Activated T-cell treated with anti-CD3 and anti-CD28 coated beads, Interleukin-2, amount 50 U/mL, for 1 hour (primary cell): Measurements from ENCODE around the gene TMEM63B.

ENCODE experiments used
- DNase-seq: peaks from one replicate; pipeline ENCODE4 v3.0.0-alpha.2; 2020

The TMEM63B gene

DNA sequence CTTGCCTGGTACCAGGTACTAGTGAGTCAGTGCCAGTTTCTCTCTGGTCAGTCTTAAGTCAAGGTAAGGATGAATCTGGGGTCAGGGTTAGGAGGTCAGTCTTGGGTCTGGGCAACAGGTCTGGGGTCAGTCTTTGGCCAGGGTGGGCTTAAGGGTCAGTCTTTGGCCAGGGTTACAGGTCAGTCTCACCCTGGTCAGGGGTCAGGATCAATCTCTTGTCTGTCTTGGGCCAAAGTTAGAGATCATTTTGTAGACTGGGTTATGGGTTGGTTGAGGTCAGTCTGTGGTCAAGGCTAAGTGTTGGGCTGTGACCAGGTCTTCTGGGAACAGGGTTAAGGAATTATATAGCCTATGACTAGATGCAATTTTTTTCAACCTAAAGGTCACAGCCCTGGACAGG is 18.5 kb downstream of the TMEM63B start:
- DNase-seq, result no peak

DNA sequence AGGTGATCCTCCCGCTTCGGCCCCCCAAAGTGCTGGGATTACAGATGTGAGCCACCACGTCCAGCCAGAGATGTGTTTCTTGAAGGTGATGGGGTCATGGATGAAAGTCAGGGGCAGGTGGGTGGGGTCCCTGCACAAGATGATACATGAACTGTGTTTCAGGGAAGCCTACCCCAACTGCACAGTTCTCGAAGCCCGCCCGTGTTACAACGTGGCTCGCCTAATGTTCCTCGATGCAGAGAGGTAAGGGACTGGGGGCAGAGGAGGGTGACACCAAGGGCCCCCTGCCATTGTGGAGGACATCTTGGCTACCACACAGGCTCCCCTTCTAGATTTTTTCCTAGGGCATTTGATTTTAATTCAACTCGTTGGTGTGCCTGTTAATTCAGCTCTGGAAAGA is 19.3 kb downstream of the TMEM63B start:
- DNase-seq, result no peak

DNA sequence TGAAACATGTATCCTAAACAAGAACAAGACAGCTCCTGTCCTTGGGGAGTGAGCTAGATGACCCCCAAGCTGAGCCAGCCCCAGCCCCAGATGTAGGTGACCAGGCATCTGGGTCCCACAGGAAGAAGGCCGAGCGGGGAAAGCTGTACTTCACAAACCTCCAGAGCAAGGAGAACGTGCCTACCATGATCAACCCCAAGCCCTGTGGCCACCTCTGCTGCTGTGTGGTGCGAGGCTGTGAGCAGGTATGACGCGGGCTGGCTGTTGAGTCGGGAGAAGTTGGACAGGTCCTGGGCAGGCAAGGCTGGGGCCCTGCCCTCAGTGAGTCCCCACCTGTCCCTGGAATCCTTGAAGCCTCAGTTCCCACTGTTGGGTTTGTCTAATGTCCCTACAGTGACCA is 19.9 kb downstream of the TMEM63B start:
- DNase-seq, result no peak

DNA sequence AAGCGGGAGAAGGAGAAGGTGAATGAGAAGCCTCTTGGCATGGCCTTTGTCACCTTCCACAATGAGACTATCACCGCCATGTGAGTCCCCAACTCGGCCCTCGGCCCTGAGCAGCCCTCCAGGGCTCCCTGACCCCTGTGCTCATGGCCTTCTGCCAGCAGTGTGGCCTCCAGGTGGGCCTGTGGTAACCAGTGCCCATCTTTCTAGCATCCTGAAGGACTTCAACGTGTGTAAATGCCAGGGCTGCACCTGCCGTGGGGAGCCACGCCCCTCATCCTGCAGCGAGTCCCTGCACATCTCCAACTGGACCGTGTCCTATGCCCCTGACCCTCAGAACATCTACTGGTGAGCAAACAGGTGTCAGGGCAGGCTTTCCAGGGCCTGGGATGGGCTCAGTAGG is 21.0 kb downstream of the TMEM63B start:
- no peak for DNase-seq

DNA sequence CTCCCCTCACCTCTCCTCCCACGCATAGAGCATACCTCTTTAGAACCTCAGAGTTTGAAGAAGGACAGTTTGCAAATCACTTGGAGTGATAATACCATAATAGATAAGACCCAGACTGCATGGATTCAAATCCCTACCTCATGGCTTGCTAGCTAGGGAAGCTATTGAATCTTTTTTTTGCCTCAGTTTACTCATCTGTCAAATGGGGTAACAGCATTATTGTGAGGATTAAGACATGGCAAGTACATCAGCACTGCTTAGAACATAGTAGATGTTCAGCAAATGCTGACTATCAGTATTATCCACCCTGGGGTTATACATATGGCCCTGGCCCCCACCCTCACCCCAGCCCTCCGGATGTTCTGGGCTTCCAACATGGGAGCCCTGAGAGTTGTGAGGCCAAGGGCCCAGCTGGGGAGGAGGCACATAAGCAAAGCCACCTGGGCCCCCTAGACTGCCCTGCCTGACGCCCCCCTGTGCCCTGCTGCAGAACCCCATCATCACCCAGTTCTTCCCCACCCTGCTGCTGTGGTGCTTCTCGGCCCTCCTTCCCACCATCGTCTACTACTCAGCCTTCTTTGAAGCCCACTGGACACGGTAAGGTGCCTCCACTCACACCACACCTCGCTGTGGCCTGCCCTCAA is 22.1 kb downstream of the TMEM63B start:
- DNase-seq, result no peak

DNA sequence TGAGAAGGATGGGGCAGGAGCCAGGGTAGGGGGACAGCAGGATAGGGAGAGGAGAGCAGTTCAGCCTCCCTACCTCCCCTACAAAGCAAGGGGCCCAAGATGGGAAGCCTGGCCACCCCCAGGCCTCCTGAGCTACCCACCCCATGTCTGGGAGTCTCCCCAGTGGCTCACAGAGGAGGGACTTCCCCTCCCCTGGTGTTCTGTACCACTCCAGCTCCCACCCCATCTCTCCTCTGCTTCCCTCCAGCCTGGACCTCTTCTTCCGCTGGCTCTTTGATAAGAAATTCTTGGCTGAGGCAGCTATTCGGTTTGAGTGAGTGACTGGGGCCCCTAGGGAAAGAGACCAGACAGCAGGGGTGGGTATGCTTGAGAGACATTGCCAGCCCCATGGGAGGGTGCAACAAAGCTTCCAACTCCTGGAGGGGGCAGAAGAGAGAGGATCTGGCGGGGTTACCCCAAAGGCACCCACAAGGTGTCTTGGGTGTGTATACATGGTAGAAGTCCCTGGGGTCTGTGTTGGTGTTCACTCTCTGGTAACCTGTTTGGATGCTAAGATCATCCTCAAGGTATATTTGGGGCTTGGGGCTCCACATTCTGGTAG is 23.1 kb downstream of the TMEM63B start:
- no peak for DNase-seq

DNA sequence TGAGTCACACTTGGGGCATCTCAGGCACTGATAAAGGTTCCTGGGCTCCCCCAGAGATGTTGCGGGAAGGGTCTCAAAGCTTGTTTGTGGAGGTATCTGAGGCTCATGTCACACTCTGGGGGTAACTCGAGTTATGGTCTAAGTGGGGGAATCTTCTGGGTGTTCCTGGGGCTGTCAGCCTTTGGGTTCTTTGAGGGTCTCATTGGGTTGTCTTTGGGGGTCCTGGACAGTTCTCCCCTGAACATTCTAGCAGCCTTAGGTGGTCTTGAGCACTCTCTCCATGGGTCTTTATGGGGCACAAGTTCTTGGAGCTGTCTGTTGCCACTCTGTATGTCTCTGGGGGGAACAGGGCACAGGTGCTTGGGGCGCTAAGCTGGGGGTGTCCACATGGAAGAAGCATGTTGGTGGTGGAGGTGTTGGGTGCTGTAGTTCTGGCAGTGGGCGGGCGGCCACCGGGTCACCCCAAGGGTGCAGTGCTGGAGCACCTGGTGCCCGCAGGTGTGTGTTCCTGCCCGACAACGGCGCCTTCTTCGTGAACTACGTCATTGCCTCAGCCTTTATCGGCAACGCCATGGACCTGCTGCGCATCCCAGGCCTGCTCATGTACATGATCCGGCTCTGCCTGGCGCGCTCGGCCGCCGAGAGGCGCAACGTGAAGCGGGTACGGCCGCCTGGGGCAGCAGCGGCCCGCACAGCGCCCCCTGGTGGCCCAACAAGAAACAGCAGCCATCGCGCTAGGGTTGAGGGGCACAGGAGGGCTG is 24.2 kb downstream of the TMEM63B start:
- DNase-seq, result peak; percentile 86

DNA sequence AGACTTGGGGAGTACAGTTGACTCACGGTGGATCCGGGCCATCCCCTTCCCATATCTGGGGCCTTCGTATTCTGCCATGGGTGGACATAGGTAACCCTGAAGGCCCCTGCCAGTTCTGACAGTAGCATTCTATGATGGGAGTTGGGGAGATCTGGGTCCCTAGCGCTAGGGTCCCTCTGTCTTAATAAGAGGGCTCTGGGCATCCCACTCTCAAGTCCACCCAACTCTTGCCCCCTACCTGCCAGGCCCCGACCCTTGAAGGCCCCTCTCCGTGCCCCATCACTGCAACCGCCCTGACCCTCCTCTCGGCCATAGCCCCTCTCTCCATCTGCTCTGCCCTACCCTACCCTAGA is 24.7 kb downstream of the TMEM63B start:
- DNase-seq, result no peak

DNA sequence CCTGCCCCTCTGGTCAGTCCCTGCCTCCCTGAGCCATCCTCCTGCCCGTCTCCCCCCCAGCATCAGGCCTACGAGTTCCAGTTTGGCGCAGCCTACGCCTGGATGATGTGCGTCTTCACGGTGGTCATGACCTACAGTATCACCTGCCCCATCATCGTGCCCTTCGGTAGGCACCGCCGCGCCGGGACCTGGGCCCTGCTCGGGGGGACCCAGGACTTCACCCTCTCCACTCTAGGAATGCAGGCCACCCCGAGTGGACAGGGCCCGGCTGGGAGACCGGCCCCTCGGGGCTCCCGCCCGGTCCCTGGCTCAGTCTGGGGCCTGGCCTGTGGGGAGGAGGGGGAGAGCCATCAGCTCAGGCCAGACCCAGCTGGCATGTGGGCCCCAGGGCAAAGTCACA is 25.2 kb downstream of the TMEM63B start:
- DNase-seq, result no peak

DNA sequence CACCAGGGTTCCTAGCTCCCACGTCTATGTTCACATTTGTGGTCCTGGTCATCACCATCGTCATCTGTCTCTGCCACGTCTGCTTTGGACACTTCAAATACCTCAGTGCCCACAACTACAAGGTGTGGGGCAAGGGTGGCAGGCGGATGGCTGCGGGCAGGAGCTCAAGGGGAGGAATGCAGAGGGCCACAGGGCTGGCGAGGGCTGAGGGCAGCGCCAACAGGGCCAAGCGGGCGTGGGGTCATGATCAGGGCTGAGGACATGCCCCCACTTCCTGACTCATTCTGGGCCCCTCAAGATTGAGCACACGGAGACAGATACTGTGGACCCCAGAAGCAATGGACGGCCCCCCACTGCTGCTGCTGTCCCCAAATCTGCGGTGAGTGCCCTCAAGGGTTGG is 26.7 kb downstream of the TMEM63B start:
- DNase-seq, result no peak

DNA sequence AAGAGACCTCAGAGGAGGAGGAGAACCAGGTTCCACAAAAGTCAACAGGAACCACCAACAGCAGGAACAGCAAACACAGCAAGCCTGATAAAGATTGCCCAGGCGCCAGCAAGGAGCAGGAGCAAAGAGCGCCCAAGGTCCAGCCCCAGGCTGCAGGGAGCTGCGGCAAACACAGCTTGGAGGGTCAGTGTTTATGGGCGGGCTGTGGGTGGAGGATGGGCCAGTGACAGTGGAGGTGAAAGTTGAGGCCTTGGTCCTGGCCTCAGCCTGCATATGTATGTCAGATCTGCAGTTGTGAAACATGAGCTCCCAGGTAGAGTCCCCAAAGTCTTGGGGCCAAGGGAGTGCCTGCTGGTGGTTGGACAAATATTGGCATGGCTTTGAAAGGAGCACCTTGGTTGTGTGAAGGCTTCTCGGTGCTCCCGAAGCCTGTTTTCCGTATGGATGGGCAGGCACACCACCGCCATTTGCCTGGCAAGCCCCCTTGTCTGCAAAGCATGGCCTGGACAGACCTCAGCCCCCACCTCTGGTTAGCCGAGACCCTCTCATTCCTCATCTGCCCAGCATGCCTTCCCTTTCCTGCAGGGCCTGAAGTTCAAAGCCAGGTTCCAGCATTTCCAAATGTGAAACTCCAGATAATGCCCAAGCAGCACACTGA is 29.3 kb downstream of the TMEM63B start:
- no peak for DNase-seq

DNA sequence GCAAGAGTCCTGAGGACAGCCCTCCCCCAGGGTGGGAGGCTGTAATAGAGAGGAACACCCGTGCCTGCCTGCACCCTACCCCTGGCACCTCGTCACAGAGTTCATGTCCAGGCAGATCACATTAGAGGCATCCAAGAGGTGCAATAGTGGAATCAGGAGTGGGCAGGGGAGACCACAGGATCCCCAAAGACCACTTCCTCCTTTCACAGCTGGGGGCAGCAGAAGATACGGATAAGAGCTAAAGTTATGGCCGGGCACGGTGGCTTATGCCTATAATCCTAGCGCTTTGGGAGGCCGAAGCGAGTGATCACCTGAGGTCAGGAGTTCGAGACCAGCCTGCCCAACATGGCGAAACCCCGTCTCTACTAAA is 29.8 kb downstream of the TMEM63B start:
- no peak for DNase-seq

DNA sequence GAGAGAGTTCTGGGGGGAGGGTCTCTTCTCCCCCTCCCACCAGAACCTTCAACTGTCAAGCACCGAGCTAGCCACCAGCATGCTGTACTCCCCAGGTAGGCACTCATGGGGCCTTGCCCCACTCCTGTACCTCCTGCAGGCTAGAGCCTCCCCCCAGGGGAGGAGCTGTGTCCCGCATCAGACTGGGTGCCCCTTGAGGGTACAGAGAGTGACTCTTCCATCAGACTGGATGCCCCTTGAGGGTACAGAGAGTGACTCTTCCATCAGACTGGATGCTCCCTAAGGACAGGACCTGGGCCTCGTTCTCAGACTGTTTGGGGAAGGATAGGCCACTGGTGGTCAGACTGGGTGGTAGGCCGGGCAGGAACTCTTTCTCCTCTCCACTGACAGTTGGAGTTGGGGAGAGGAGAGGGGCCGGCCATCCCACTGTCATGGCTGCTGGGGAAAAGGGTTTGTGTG is 31.4 kb downstream of the TMEM63B start, which contains the start of gene CAPN11:
Gene CAPN11 (plus strand): TSS at position 51 of the 459 bp plus-strand sequence. CDS start 29 bp downstream, at position 80.
- no peak for DNase-seq

DNA sequence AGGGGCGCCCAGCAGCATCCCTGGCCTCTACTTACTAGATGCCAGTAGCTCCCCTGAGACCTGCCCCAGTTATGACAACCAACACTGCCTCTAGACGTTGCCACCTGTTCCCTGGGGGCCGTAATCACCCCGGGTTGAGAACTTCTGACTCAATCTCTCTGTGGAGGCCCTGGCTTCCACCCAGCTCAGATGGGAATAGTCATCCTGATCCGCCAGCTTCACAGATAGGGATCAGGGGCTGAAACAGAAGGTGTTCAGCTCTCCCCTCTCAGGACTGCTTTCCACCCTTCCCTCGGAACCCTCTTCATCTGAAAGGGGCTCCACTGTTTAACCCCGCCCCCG is 34.6 kb downstream of the TMEM63B start:
- no peak for DNase-seq

DNA sequence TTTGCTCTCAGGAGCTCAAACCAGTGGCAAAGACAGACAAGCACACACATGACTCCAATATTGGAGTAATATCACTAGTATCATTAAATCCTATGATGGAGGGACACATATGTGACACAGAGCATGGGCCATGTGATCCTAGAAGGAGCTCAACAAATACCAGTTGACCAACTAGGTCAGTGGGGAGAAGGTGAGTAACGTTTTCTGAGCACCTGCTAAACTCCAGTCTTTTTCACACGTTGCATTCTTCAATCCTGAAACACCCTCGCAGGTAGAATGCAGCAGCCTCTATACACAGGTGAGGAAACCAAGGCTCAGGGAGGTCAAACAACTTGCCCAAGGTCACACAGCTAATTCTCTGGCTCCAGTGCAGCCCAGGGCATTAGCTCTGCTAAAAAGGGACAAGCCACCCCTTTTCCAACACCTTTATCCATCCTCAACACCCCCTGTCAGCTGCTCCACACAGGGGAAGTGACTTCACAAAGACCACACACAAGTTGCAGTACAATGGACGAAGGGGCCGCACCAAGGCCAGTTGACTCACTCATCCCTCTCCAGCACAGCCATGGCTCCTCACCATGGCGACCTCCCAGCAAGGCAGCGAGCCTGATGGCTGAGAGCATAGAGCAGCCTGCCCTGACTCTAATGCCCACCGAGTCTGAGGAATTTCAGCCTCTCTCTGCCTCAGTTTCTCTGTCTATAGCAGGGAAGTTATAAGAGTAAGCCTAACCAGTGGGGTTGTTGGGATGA is 35.7 kb downstream of the TMEM63B start:
- DNase-seq, result no peak

DNA sequence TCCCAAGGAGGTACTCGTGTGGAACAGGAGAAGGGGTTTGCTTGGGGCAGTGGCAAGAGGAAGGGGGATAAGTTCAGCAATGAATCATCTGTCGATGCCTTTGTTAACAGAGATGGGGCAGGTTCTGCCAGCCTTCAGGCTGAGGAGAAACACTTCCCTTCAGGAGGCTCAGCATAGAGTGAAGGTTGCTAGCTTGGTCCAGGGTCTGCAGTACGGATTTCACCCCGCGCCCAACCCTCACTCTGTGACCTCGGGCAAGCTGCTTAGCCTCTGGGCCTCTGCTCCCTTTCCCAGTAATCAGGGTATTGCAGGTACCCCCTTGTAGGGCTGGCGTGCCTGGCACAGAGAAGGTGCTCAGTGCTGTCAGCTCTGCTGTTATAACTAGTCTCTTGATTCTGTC is 38.8 kb downstream of the TMEM63B start:
- no peak for DNase-seq

DNA sequence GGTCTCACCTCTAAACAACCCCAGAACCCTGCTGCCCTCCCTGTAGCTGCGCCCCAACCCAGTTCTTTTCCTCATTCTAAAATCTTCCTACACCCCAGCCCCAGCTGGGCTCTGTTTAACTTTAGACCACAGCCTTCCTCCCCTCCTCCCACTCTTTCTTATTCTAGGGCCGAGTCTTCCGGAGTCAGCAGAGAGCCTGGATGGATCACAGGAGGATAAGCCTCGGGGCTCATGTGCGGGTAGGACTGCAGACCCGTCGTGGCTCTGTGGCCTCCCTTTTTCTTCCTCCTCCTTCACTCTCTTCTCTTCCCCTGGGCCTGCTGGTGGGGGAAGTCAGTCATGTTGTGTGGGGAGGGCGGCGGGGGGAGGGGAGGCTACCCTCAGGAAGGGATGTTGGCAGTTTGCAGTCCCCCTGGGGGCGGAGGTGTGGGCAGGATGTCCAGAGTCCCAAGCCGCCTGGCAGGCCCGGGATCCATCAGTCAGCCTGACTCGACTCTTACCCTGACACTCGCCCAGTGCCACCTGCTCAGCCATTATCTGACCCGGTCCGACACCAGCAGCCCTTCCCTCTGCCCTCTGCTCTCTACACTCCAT is 39.3 kb downstream of the TMEM63B start:
- DNase-seq, result no peak

DNA sequence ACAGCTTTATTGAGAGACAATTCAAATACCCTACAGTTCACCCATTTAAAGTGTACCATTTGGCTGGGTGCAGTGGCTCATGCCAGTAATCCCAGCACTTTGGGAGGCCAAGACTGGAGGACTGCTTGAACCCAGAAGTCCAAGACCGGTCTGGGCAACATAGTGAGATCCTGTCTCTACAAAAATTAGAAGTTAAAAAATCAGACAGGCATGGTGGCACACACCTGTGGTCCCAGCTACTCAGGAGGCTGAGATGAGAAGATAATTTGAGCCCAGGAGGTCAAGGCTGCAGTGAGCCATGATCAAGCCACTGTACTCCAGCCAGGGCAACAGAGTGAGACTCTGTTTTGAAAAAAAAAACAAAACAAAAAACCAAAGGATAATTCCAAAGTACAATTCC is 40.2 kb downstream of the TMEM63B start:
- DNase-seq, result no peak

DNA sequence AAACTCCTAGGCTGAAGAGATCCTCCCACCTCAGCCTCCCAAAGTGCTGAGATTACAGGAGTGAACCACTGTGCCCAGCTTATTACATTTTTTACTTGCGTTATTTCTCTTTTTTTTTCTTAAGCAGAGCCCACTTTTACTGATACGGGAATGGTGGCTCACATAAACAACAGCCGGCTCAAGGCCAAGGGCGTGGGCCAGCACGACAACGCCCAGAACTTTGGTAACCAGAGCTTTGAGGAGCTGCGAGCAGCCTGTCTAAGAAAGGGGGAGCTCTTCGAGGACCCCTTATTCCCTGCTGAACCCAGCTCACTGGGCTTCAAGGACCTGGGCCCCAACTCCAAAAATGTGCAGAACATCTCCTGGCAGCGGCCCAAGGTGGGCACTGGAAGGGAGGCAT is 41.8 kb downstream of the TMEM63B start:
- DNase-seq, result no peak

DNA sequence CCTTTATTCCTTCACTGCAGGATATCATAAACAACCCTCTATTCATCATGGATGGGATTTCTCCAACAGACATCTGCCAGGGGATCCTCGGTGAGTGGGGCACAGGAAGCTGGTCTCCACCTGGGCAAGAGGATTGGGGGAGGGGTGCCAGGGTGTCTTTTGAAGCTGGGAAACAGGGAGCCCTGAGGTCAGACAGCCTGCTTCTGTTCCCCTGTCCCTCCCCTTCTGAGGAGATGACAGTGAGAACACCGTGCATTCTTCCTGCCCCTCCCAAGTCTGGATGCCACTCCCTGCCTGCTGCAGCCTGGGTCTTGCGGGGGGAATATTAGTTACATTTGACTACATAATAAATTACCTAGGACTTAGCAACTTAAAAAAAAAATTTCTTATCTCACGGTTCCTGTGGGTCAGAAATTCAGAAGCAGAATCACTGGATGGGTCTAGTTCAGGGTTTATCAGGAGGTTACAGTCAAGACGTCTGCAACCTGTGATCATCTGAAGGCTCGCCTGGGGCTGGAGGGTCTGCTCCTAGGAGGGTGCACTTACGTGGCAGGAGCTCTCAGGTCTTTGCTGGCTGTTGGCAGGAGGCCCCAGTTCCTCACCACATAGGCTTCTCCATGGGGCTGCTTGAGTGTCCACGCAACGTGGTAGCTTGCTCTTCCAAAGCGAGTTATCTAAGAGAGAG is 42.7 kb downstream of the TMEM63B start:
- no peak for DNase-seq

DNA sequence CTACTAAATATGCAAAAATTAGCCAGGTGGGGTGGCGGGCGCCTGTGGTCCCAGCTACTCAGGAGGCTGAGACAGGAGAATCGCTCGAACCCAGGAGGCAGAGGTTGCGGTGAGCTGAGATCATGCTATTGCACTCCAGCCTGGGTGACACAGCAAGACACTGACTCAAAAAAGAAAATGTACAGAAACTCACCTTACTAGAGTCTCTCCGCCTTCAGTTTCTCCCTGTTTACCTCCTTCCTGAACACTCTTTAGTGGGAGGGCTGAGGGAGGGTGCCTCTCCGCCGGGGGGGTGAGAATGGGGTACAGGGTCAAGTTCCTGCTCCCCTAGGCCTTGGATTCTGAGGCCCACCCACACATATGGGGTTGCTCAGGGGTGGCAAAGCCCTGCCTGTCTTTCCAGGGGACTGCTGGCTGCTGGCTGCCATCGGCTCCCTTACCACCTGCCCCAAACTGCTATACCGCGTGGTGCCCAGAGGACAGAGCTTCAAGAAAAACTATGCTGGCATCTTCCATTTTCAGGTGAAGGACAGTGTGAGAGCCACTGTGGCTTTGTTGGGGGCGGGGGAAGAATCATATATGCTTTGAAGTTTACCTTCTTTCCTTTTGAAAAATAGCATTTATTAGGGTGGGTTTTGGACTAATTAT is 44.7 kb downstream of the TMEM63B start:
- no peak for DNase-seq
